Hematopoietic multipotent progenitor cell (in vitro differentiated cells): ENCODE measurements around the gene CAMK1. TPM values are rescaled to one million over a fixed set of nuclear protein-coding genes. Genes with fewer than 3 reads are reported as not detected.
"Not testable (repeated sequence)": the region's sequence is repeated elsewhere in the genome, so short reads cannot be mapped to it uniquely, and the experiment has no call there.

Experiments used
- DNase-seq, 3 donors: peaks; one replicate each; pipeline ENCODE4 v3.0.0-alpha.2; 2011 to 2015; ENCODE audit warnings: low read depth in 2 of 3, low spot score in 2 of 3
- total RNA-seq: library from RNA; depleted of rRNA; stranded (reverse); fragments of >200 nt; gene quantifications from one replicate; pipeline ENCODE4 v1.2.3, GENCODE V29; 2012

The CAMK1 gene
- total RNA-seq, 1 donor = 1.1 TPM

DNA sequence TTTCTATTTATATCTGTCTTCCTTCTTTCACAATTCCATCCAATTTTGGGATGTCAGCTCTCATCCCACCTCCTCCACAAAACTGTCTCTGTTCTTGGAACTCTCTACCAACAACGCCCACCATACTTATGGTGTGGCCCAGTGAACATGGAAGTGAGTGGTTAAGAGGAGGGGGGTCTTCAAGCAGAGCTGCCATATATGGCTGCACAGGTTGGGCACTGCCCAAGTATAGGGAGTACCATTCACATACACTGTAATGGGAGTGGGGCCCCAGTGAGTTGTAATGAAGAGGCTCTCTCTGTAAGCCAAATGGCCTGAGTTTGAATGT, 7.9 kb upstream of the CAMK1 start:
- no peak for DNase-seq

GRCh38 chr3:9776896-9777693, 7.3 kb upstream of the CAMK1 start:
- no peak for DNase-seq

DNA sequence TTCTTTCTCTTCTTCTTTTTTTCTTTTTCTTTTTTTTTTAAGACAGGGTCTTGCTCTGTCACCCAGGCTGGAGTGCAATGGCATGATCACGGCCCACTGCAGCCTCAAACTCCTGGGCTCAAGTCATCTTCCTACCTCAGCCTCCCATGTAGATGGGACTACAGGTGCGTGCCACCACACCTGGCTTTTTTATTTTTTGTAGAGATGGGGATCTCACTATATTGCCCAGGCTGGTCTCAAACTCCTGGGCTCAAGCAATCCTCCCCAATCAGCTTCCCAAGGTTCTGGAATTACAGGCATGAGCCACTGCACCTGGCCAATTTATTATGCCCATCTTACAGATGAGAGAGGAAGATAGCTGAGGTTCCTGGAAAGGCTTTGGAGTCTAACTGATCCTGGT, 1.3 kb upstream of the CAMK1 start:
- not testable (repeated sequence) for DNase-seq

DNA sequence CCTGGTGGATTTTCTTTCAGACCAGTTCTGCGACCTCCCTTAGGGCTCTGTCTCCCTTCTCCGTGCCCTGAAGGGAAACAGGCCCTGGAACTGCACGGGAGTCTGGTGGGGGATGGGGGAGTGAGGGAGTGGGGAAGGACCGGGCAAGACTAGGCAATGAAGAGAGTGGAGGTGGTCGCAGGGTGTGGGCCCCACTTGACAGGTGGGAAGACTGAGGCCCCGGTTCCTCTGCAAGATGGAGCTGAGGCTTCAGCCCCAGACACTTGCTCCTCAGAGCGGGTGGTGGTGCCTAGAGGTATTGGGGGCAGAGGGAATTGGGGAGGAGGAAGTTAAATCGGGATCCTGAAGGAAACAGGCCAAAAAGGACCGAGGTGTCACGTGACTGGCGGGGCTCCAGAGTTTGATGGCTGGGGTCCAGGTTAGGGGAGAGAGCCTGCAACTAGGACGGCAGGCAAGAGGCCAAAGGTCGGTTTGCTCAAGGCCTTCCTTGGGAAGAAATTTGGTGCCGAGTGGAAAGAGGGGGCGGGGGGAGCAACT, 597 bp upstream of the CAMK1 start:
- no peak for DNase-seq

DNA sequence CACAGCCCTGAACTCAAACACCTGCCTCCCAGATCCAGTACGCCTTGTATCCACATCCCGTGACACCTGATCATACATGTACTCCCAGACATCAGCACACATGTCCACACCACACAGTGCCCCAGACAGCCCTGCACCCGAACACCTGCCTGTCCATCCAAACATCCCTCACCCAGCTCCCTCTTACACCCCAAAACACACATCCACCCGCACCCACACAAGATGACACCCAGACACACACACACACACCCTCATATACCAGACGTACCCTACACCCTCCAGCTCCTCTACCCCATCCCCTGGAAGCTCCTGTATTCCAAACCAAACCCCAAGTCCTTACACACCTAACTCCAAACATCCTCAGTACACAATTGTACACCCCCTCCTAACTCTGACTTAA, 735 bp downstream of the CAMK1 start:
- no peak for DNase-seq

DNA sequence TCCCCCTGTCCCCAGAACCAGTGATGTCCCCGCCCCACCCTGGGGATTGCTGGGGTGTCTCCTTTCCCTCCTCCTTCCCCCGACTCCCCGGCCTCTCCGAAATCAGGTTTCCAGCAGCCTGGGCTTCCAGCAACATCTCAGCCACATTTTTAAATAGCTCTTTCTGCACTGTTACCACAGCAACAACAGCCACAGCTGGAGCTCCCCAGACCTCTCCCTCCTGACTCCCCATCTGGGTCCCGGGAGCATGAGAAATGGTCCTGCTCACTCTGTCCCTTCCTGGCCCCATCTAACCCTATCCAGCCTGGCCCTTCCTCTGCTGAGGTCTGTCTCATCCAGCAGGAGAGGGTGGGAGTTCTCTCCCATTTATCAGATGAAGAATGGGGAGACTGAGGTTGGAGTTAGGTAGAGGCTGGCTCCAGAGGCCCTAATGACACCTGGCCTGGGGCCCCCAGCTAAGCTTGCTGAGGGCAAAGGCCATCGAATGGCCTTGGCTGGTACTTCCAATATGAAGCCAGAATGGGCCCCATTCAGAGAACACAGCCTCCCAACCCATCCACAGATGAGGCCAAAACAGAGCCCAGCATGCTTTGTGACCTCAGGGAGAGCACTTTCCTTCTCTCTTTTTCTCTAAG, 1.5 kb downstream of the CAMK1 start:
- no peak for DNase-seq

GRCh38 chr3:9767418-9767817, 2.3 kb downstream of the CAMK1 start:
- no peak for DNase-seq

DNA sequence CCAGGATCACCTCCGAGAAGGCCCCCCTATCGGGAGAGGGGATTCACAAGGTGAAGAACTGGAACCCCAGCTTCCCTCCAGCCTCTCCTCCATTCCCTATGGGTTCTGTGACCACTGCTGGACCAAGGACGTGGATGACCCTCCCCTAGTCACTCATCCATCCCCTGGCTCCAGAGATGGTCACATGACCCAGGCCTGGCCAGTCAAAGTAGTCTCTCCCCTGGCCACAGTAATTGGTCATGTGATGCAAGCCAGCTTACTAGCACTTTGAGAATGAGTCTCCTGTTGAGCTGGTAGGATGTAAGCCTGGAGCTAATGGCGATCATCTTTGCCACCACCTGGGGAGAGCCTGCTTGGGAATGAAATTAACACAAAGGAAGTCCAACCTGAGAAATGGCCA, 3.9 kb downstream of the CAMK1 start:
- DNase-seq = no peak

- DNase-seq = no peak
These were observed 6.9 kb downstream of the CAMK1 start for GRCh38 chr3:9762871-9763270.

DNA sequence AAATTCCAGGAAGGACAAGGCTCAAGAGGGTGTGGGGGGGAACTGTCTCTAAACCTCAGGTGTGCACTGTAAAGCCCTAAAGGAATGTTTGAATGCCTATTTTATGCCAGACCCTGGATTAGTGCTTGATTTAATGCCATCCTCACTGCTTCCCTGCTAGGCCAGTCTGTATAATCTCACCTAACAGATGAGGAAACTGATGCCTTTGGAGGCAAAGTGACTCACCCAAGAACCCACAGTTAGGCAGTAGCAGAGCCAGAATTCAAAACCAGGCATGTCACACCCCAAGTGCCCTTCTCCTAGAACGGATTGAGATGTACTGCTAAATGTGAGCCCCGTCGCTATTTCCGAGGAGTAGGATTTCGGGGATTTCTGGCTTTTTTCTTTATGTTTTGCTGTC, 7.8 kb downstream of the CAMK1 start:
- DNase-seq = no peak

- DNase-seq = no peak
These were observed 8.8 kb downstream of the CAMK1 start for GRCh38 chr3:9760779-9761505.

DNA sequence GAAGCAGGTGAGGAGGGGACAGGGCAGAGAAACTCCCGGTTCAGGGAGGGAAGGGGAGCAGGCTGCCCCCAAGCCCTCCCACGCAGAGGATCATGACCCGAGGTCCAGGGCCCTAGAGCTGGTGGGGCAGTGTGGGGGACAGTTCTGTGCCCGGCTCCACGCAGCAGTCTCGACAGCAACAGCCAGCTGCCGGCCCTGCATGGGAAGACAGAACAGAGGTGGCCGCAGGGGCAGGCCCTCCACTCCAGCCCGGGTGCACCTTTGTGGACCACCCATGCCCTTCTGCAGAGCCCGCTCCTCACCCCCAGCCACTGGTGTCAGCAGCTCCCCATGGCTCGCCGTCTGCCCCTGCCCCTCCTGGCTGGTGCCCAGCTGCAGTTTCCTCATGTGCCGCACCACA, 12.3 kb downstream of the CAMK1 start:
- DNase-seq = no peak

GRCh38 chr3:9754678-9755077, 15.1 kb downstream of the CAMK1 start:
- no peak for DNase-seq

GRCh38 chr3:9750556-9751411, 19.0 kb downstream of the CAMK1 start:
- DNase-seq = no peak

- DNase-seq = peak; percentile 84 to 99 (median 98)
These were observed 19.8 kb downstream of the CAMK1 start, which contains the start of gene OGG1 for GRCh38 chr3:9749645-9750555. TSS of gene OGG1 (plus strand) at chr3:9749952. CDS start at chr3:9750287, 335 bp downstream.

GRCh38 chr3:9749296-9749644, 20.5 kb downstream of the CAMK1 start:
- DNase-seq = no peak

DNA sequence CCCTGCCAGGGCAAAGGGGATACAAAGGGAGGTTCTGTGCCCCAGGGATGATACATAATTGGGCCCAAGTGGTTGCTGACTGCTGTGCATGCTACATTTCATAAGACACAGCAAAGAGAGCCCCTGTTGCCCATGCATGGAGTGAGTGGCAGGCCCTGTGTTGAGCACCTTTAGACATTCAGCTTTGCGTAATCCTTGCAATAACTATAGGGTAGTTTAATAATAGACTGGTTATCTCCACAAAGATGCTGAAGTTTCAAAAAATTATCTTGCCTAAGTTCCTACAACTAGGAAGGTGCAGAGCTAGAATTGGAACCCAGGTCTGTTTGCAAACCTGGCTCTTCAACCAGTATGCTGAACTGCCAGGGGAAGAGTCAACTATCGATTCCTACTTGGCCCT, 21.7 kb downstream of the CAMK1 start:
- no peak for DNase-seq

GRCh38 chr3:9747267-9747666, 22.5 kb downstream of the CAMK1 start:
- DNase-seq = no peak

- DNase-seq = no peak
These were observed 23.4 kb downstream of the CAMK1 start for GRCh38 chr3:9746330-9746729.

- DNase-seq = no peak
These were observed 24.2 kb downstream of the CAMK1 start for GRCh38 chr3:9745521-9745920.
